RPMI7951 (cell line): ENCODE measurements around the gene CAGE1. TPM values are rescaled to one million over a fixed set of nuclear protein-coding genes. Genes with fewer than 3 reads are reported as not detected.
"Not testable (repeated sequence)": the region's sequence is repeated elsewhere in the genome, so short reads cannot be mapped to it uniquely, and the experiment has no call there.

ENCODE experiments used
- DNase-seq: peaks from one replicate; pipeline ENCODE4 v3.0.0-alpha.2; 2012; ENCODE audit warnings: low read depth
- total RNA-seq: library from RNA; depleted of rRNA; stranded (reverse); fragments of >200 nt; shearing (Covaris generic); gene quantifications from 2 replicates; pipeline ENCODE4 v1.2.3, GENCODE V29; 2014

Gene CAGE1
- total RNA-seq, 1 experiment from 2014 or later: not detected

DNA sequence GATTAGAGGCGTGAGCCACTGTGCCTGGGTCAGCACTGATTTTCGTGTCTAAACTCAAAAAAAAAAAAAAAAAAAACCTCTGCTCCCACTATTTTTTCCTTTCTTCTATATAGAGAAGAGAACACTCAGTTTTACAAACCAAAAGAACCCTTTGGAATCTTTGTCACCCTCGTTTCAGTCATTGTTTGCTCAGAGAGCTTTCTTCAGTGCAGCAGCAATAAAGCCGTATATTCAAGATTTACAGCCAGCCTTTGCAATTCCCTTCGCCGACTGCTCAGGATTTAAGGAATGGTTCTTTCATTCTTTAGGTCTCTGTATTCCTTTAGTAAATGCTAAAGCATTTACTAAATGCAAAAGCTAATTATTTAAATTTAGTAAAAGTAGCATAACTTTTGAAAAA, 20.2 kb upstream of the CAGE1 start:
- no peak for DNase-seq

DNA sequence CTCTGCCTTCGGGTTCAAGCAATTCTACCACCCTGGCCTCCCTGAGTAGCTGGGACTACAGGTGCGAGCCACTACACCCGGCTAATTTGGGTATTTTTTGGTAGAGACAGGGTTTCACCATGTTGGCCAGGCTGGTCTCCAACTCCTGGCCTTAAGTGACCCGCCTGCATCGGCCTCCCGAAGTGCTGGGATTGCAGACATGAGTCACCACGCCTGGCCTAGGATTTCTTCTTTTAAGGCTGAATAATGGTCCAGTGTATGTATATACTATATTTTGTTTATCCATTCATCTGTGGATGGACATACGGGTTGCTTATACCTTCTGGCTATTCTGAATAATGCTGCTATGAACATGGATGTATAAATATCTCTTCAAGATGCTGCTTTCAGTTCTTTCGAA, 17.2 kb upstream of the CAGE1 start:
- no peak for DNase-seq

GRCh38 chr6:7404546-7404945, 15.0 kb upstream of the CAGE1 start:
- no peak for DNase-seq

DNA sequence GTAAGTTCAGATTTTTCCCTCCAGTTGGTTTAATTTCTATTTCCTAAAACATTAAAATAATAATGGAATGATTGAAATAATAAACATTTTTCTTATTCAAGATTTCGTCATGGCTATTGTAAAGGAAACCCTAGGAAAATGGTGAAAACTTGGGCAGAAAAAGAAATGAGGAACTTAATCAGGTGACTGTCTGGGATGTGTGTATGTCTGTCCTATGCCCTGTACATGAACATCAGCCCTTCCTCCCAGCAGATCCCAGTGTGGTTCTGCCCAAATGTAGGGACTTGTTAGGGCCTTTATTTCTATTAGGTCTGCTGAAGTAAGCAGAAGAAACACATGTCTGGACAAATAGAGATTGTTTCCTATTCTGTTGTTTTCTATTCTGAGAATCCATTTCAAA, 13.2 kb upstream of the CAGE1 start:
- DNase-seq: no peak

- DNase-seq: no peak
These were observed 11.5 kb upstream of the CAGE1 start for GRCh38 chr6:7401075-7401474.

DNA sequence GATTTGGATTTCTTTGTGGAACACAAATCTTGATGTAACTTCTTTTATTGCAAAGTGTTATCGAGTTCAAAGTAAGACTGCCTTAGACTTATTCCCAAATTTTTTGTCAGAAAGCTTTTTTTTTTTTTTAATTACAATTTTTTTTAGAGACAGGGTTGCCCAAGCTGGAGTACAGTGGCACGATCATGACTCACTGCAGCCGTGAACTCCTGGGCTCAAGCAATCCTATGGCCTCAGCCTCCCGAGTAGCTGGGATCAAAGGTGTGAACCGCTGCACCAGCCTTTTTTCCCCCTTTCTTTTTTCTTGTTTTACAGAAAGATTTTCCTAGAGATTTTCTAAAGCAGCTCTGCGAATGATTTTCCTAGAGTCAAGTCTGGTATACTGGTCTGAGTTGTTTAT, 2.9 kb upstream of the CAGE1 start:
- no peak for DNase-seq

GRCh38 chr6:7391151-7391550, 1.6 kb upstream of the CAGE1 start:
- DNase-seq: no peak

DNA sequence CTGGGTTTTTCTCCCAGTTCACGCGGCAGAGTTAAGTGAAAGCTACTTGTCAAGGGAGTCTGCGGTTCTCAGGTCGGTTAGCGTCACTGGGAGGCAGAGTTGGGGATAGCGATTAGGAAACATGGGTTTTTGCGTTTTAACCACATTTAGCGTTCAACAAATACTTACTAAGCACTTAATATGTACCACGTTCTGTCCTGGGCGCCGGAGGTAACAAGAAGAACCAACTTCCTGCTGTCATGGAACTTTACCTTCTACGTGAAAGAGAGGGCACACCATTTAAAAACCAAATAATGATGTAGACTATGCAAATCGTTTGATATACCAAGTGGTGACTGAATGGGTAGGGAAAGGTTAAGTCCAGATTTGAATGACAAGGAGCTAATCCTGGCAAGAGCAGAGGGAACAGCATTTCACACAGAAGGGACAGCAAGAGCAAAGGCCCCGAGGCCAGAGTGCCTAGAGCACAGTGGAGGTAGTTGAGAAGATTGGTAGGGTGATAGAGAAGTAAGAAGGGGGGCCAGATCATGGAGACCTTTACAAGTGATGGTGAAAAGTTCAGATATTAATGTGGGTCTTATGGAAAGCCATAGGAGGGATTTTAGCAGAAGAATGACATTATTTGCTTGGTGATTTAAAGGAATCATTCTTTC, 810 bp upstream of the CAGE1 start:
- no peak for DNase-seq

- peak; percentile 62 for DNase-seq
These were observed 436 bp downstream of the CAGE1 start for GRCh38 chr6:7389162-7389450.

GRCh38 chr6:7381092-7381491, 8.4 kb downstream of the CAGE1 start:
- no peak for DNase-seq

DNA sequence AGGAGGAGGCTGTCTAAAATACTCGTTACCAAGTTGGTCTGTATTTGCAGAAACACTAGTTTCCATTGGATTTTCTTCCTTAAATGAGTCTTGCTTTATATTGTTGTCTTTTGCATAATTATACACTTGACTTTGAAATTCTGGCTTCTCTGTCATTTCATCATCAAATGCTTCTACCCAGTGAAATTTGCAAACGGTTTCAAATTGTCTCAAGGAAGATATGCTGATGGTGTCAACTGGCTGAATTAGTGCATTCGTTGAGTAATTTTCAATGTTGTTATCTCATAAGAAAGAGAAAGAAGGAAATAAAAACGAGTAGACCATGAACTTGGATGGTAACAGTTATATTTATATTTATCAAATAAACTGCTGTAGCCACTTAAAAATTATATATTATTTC, 10.8 kb downstream of the CAGE1 start:
- DNase-seq: no peak

- DNase-seq: no peak
These were observed 11.6 kb downstream of the CAGE1 start for GRCh38 chr6:7377961-7378360.

DNA sequence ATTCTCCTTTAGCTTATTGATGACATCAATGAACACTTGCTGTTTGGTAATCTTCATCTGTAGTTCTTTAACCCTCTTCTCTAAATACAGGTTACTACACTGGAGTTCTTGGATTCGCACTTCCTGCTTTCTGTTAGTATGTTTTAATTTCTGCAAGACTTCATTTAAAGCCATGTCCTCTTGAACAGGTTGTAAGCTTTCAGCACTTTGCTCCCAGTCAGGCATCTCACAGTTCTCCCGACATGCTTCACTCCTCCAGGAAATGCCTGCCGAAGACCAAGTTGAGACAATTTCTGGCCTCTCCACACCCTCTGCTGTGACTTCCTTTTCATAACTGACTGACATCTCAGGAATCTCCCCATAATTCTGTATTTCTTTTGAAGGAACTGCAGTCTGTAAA, 15.8 kb downstream of the CAGE1 start:
- no peak for DNase-seq

- DNase-seq: no peak
These were observed 22.1 kb downstream of the CAGE1 start for GRCh38 chr6:7367408-7367807.

- not testable (repeated sequence) for DNase-seq
These were observed 37.6 kb downstream of the CAGE1 start for GRCh38 chr6:7351916-7352315.

DNA sequence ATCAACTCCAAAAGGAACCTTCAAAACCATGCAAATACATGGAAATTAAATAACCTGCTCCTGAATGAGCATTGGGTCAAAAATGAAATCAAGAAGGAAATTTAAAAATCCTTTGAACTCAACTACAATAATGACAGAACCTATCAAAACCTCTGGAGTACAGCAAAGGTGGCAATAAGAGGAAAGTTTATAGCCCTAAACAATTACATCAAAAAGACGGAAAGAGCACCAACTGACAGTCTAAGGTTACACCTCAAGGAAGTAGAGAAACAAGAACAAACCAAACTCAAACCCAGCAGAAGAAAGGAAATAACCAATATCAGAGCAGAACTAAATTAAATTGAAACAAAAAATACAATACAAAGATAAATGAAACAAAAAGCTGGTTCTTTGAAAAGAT, 39.0 kb downstream of the CAGE1 start:
- DNase-seq: not testable (repeated sequence)

DNA sequence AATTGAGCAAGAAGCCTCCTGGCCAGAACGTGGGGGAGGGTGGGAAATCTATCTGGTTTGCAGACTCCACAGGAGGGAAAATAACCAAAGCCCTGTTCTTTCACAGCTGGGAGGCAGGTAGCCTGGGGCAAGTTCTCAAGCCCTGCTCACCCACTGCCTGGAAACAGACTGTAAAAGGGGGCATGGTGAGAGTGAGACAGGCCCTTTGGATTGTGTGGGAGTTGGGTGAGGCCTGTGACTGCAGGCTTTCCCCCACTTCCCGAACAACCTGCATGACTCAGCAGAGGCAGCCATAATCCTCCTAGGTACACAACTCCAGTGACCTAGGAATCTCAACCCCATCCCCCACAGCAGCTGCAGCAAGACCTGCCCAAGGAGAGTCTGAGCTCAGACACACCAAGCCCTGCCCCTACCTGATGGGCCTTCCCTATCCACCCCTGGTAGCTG, 42.0 kb downstream of the CAGE1 start:
- DNase-seq: peak; percentile 33

GRCh38 chr6:7344773-7345450, 44.6 kb downstream of the CAGE1 start:
- DNase-seq: not testable (repeated sequence)

DNA sequence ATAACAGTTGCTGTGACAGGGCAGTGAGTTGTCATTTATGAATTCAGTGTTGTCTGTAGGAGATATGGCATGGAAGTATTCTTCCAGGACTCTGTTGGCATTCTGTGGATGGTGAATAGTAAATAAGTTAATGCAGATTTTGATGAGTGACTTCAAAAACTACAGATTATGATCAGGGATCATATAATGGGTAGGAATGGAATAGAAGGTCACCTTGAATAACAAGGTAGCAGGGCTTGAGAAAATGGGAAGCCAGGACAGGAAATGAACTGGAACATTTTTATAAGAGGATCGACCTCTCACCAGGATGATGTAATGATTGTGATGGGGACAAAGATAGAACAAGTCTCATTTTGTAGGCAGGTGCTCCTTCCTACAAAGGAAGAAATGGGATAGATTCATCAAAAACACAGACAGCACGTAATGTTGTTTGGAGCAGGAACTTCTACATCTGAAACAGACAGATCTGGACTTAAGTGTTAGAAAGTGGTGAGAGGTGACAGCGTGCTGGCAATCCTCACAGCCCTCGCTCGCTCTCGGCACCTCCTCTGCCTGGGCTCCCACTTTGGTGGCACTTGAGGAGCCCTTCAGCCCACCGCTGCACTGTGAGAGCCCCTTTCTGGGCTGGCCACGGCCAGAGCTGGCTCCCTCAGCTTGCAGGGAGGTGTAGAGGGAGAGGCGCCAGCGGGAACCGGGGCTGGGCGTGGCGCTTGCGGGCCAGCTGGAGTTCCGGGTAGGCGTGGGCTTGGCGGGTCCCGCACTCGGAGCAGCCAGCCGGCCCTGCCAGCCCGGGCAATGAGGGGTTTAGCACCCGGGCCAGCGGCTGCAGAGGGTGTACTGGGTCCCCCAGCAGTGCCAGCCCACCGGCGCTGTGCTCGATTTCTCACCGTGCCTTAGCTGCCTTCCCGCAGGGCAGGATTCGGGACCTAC, 45.7 kb downstream of the CAGE1 start:
- no peak for DNase-seq

GRCh38 chr6:7341989-7342742, 47.4 kb downstream of the CAGE1 start:
- DNase-seq: peak; percentile 57

GRCh38 chr6:7341271-7341670, 48.3 kb downstream of the CAGE1 start:
- no peak for DNase-seq
